HG03103 (cell line): Measurements from ENCODE around the gene GPR12.
"Not testable (repeated sequence)": the region's sequence is repeated elsewhere in the genome, so short reads cannot be mapped to it uniquely, and the experiment has no call there.

Experiments
- ATAC-seq: cut with Tn5 transposase; IDR thresholded peaks from one replicate; pipeline ENCODE4 v1.9.1; 2021; ENCODE audit warnings: low read depth; ENCODE audit not compliant: unreplicated experiment

The GPR12 gene

GRCh38 chr13:26749905-26750304, 10.7 kb downstream of the GPR12 start:
- no peak for ATAC-seq

GRCh38 chr13:26749285-26749684, 11.3 kb downstream of the GPR12 start:
- no peak for ATAC-seq

DNA sequence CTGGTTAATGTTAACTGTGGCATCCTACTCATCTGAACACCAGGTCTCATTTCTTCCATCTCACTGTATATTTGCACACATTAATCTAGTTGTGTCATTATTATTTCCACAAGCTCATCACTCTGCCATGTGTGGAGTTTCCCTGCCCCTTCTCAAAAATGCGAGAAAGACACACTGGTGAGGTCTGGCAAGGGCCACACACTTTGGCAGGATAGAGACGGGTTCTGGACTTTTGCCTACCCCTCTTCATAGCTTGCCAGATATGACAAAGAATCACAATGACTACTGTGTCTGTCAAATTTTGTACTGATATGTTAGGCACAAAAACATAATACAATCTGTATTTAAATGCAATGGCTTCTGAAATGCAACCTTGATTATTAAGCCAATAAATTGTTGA, 12.9 kb downstream of the GPR12 start:
- ATAC-seq: no peak

GRCh38 chr13:26743971-26744370, 16.6 kb downstream of the GPR12 start:
- ATAC-seq: no peak

GRCh38 chr13:26742691-26743358, 17.8 kb downstream of the GPR12 start:
- no peak for ATAC-seq

DNA sequence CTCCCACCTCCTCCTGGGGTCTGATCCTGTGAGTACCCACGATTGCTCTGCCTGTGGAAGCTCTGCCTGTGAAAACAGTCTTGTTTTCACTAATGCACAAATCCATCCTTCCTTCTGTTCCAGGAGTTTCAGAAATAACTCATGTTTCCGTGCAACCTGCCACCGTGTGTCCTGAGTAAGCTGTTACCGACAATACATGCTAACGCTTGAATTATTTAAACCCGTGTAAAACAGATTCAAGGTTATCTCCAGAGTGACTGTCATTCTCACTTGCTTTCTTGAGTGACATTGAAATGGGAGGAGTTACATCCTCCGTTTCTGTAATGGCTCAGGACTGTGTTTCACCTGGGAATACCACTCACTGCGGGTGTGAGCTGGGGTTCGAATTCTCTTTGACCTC, 24.9 kb downstream of the GPR12 start:
- ATAC-seq: no peak

- ATAC-seq: no peak
Measured at GRCh38 chr13:26727633-26728032, 33.0 kb downstream of the GPR12 start.

- no peak for ATAC-seq
Measured at GRCh38 chr13:26727122-26727521, 33.5 kb downstream of the GPR12 start.

GRCh38 chr13:26726684-26727083, 33.9 kb downstream of the GPR12 start:
- no peak for ATAC-seq

- ATAC-seq: not testable (repeated sequence)
Measured at GRCh38 chr13:26723620-26724019, 37.0 kb downstream of the GPR12 start.

DNA sequence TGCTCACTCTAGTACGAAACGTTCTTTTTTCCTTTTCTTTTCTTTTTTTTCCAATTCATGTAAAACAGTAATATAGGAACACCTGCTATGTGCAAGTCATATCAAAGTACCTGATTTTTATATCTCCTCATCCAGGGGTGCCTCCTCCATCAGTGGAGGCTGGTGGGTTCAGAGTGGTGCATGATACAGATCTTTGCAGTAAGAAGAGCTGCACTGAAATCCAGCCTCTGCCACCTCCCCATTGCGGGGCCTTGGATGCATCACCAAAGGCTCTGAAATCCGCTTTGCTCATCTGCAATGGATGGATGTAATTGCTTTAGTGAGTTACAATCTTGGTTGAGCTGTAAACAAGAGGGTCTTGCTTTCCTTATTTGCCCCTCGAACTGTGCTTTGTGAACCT, 38.3 kb downstream of the GPR12 start:
- ATAC-seq: no peak

DNA sequence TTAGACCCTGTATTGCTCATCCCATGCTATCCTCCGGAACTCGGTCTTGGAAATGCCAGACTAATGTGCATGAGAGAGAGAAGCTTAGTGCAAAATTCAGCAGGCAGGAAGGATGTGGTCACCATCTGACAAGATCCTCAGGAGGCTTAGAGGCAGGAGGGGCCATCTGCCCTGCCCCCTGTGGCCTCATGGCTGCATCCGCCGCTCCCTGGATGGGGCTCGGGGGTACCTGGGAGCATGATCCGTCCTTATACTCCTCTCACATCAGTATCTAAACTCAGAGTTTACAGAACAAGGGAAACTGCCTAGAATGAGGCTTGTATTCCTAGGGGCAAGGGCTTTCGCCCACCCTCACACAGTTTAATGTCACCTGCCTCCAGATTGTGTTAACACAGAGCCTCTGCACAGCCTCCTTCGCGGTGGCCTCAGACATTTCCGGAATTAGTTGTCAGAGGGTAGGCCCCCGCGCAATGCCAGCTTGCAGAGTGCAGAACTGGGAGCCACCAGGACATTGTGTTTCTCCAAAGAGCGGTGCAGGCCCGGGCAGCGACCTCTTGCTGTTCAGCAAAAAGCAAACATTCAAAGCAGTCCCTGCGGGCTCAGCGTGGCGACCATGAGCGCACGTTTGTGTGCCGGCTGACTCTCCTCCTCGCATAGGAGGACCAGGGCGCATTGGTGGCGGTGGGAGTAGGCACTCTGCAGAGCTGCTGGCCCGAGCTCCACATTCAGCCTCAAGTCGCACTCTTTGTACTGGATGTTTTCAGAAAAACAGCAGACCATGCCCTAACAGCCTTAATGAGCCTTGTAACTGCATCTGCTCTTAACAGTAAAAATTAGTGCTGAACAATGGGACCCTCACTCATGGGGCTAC, 39.1 kb downstream of the GPR12 start:
- no peak for ATAC-seq

DNA sequence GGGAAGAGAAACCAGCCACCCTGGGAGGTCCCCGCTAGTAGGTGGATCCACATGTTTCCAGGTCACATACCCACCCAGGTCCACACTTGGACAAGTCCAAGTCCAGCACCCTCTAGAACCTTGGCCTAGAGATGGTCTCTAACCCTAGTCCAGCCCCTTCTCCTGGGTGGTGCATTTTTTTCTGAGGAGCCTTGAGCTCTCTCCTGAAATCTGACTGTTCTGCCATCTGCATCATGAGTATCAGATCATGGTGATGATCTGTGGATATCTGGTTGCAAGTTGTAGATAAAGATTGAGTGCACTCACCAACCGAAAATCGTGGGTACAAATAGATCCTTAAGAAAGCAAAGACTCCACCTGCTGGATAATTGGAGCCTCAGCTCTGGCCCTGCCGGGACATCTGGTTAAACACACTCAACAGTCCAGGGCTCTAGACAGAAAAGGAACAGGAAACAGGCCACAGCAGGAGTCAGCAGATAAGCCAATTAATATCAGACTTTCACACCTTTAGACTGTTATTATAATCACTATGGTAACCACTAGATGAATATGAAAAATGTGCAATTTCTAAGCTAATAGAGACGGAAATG, 41.1 kb downstream of the GPR12 start:
- ATAC-seq: no peak

GRCh38 chr13:26718872-26719271, 41.7 kb downstream of the GPR12 start:
- ATAC-seq: no peak

- no peak for ATAC-seq
Measured at GRCh38 chr13:26718146-26718545, 42.4 kb downstream of the GPR12 start.

DNA sequence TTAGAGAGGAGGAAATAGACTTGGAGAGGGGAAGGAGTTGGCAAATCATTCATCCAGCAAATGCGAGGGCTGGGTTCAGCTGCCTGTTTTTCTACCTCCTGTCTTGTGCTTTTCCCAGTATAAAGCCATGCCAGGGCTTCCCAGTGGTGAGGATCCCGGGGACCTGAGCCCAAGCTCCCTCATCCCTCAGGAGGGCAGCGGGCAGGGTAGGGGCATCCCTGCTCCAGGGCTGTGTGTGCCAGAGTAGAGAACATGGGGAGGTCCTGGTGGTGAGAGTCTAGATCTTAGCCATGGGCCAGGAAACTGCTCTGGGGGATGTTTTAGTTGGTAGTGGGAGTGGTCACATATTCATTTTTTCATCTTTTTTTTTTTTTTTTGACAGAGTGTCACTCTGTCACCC, 43.6 kb downstream of the GPR12 start:
- ATAC-seq: no peak

DNA sequence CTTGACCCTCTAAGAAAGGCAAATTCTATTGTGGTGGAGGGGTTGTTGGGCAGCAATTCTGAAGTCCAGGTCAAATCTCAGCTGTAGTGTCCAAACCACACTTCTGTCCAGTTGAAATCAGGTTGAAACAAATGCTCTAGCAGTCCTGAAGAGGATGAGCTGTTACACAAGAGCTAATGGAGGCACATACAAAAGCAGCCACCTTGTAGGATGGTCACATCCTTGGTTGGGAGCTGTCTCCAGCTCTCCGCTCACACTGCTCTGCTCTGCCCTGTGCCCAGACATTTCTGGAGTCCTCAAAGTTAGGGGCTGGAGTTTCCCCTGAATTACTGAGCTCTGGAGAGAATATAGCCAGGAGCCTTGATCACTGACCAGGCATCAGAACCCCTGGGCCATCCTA, 47.2 kb downstream of the GPR12 start:
- ATAC-seq: no peak

- ATAC-seq: no peak
Measured at GRCh38 chr13:26711211-26711610, 49.4 kb downstream of the GPR12 start.

- no peak for ATAC-seq
Measured at GRCh38 chr13:26710166-26710565, 50.4 kb downstream of the GPR12 start.

- ATAC-seq: no peak
Measured at GRCh38 chr13:26709461-26709860, 51.1 kb downstream of the GPR12 start.

DNA sequence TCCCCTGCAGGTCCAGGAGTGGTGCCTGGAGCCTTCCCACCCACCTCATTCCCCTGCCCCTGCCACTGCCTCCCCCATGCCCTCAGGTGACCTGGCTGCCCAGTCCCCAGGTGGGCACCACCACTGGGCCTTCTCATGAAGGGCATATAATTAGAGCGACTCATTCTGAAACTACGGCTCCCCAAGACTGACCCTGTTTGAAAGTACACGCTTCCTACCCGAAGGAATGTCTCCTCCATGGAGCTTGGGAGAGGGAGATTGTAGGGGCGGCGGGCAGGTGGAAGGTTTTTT, 52.6 kb downstream of the GPR12 start:
- ATAC-seq: no peak
